HCT116 (cell line): ENCODE results near the gene TMEM184B.

Source experiments
- EZH2phosphoT487 ChIP-seq: fragments of 200-600 bp; IDR thresholded peaks from 2 replicates; pipeline ENCODE4 v1.6.1; 2018; ENCODE audit warnings: antibody characterized with exemption, borderline replicate concordance
- JUND ChIP-seq: IDR thresholded peaks from 2 replicates; pipeline ENCODE4 v1.6.1; 2012
- POLR2A ChIP-seq: IDR thresholded peaks from 2 replicates; pipeline ENCODE4 v1.7.0; 2011; ENCODE audit warnings: borderline replicate concordance; ENCODE audit not compliant: insufficient read depth, insufficient read length; ENCODE audit errors: extremely low read depth
- RAD21 ChIP-seq: IDR thresholded peaks from 2 replicates; pipeline ENCODE4 v1.6.1; 2012; ENCODE audit warnings: low read depth, mild to moderate bottlenecking
- YY1 ChIP-seq: IDR thresholded peaks from 2 replicates; pipeline ENCODE4 v1.6.1; 2011; ENCODE audit warnings: low read length, low read depth, moderate library complexity, mild to moderate bottlenecking; ENCODE audit not compliant: insufficient replicate concordance; ENCODE audit errors: extremely low read depth
- TF ChIP-seq, protein P1 (sequence below), 3 experiments: fragments of 200-600 bp in 1 of 3; sonication (generic) in 1 of 3; IDR thresholded peaks in 2 of 3; conservative IDR thresholded peaks in 1 of 3; 2 replicates each; pipeline ENCODE4 v1.5.1; 2012 to 2017; ENCODE audit warnings: low read depth in 2 of 3, low read length in 2 of 3, antibody characterized with exemption in 1 of 3, borderline replicate concordance in 1 of 3, control low read depth in 1 of 3, mild to moderate bottlenecking in 1 of 3, mixed read lengths in 1 of 3, mixed run types in 1 of 3, moderate library complexity in 1 of 3; ENCODE audit not compliant: insufficient read depth in 1 of 3
- TF ChIP-seq, protein P2 (sequence below): IDR thresholded peaks from 2 replicates; pipeline ENCODE4 v1.6.1; 2012
- TF ChIP-seq, protein P3 (sequence below): IDR thresholded peaks from 2 replicates; pipeline ENCODE4 v1.6.1; 2012
- TF ChIP-seq, protein P4 (sequence below): IDR thresholded peaks from 2 replicates; pipeline ENCODE4 v1.6.1; 2012; ENCODE audit warnings: low read depth

DNA sequence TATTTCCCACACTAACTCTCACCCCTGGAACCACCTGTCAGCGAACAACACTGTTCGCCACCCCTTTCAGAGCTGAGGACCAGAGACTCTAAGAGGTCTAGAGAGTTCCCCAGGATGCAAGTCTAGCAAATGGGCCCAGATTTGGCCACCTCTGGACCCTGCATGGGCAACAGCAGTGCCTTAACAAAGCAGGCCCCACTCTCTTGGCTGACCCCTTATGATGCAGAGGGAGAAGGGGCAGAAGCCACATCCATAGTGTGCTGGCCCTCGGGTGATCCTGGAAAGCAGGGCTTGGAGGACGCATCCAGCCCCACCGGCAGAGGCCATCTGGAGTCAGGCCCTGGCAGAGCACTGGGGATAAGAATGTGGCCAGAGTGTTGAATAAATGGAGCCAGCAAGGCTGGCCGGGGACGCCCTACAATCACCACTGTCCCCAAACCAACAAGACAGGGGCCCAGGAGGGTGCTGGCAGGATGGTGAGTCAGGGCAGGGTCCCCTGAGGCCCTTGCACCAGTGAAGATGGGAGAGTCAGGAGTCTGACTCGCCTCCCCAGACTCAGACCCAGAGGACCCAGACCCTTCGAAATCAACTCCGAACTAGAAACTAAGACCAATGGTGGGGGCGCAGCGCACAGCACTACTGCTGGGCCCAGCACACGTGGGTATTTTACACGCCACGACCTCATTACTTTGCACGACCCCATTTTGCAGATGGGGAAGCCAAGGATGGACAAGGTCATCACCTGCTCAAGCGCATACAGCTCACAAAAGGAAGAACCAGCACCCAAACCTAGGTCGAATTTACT is 37.9 kb upstream of the TMEM184B start:
- no peak for TF ChIP-seq EZH2phosphoT487
- TF ChIP-seq YY1: no peak
- TF ChIP-seq, protein P1, sequence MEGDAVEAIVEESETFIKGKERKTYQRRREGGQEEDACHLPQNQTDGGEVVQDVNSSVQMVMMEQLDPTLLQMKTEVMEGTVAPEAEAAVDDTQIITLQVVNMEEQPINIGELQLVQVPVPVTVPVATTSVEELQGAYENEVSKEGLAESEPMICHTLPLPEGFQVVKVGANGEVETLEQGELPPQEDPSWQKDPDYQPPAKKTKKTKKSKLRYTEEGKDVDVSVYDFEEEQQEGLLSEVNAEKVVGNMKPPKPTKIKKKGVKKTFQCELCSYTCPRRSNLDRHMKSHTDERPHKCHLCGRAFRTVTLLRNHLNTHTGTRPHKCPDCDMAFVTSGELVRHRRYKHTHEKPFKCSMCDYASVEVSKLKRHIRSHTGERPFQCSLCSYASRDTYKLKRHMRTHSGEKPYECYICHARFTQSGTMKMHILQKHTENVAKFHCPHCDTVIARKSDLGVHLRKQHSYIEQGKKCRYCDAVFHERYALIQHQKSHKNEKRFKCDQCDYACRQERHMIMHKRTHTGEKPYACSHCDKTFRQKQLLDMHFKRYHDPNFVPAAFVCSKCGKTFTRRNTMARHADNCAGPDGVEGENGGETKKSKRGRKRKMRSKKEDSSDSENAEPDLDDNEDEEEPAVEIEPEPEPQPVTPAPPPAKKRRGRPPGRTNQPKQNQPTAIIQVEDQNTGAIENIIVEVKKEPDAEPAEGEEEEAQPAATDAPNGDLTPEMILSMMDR (IDR thresholded peaks at IDR 0.05 in 2 of 3, conservative IDR thresholded peaks at IDR 0.05 in 1 of 3; ENCODE audit: borderline replicate concordance in 1 of 3, insufficient read depth in 1 of 3, low read depth in 2 of 3, low read length in 2 of 3): no peak
- TF ChIP-seq, protein P2, sequence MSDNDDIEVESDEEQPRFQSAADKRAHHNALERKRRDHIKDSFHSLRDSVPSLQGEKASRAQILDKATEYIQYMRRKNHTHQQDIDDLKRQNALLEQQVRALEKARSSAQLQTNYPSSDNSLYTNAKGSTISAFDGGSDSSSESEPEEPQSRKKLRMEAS: no peak
- TF ChIP-seq, protein P3, sequence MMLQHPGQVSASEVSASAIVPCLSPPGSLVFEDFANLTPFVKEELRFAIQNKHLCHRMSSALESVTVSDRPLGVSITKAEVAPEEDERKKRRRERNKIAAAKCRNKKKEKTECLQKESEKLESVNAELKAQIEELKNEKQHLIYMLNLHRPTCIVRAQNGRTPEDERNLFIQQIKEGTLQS: no peak
- no peak for TF ChIP-seq POLR2A
- TF ChIP-seq JUND: no peak
- TF ChIP-seq, protein P4, sequence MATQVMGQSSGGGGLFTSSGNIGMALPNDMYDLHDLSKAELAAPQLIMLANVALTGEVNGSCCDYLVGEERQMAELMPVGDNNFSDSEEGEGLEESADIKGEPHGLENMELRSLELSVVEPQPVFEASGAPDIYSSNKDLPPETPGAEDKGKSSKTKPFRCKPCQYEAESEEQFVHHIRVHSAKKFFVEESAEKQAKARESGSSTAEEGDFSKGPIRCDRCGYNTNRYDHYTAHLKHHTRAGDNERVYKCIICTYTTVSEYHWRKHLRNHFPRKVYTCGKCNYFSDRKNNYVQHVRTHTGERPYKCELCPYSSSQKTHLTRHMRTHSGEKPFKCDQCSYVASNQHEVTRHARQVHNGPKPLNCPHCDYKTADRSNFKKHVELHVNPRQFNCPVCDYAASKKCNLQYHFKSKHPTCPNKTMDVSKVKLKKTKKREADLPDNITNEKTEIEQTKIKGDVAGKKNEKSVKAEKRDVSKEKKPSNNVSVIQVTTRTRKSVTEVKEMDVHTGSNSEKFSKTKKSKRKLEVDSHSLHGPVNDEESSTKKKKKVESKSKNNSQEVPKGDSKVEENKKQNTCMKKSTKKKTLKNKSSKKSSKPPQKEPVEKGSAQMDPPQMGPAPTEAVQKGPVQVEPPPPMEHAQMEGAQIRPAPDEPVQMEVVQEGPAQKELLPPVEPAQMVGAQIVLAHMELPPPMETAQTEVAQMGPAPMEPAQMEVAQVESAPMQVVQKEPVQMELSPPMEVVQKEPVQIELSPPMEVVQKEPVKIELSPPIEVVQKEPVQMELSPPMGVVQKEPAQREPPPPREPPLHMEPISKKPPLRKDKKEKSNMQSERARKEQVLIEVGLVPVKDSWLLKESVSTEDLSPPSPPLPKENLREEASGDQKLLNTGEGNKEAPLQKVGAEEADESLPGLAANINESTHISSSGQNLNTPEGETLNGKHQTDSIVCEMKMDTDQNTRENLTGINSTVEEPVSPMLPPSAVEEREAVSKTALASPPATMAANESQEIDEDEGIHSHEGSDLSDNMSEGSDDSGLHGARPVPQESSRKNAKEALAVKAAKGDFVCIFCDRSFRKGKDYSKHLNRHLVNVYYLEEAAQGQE: no peak
- TF ChIP-seq RAD21: no peak
